GM12891 (cell line): ENCODE measurements around the gene CAMTA1.

ENCODE experiments used
- POLR2A ChIP-seq: IDR thresholded peaks from 2 replicates; pipeline ENCODE4 v1.6.1; 2011; ENCODE audit warnings: low read depth, low read length, control low read depth
- POLR2AphosphoS5 ChIP-seq: IDR thresholded peaks from 2 replicates; pipeline ENCODE4 v1.6.1; 2011; ENCODE audit warnings: low read depth, low read length, control low read depth
- TAF1 ChIP-seq: IDR thresholded peaks from 2 replicates; pipeline ENCODE4 v1.6.1; 2011; ENCODE audit warnings: low read depth, low read length, control low read depth

GRCh38 chr1:6999826-7000225 lies 214.6 kb downstream of the CAMTA1 start:
- TF ChIP-seq TAF1 (no peak), POLR2A (no peak), POLR2AphosphoS5 (no peak)
